Hepatocyte (in vitro differentiated cells): ENCODE measurements around the gene SIK2. TPM values are rescaled to one million over a fixed set of nuclear protein-coding genes. Genes with fewer than 3 reads are reported as not detected.
A peak's percentile ranks its signal among the peaks of the same experiment; 100 is the strongest.

Experiments used
- DNase-seq: peaks from one replicate; pipeline ENCODE4 v3.0.0-alpha.2; 2016; ENCODE audit warnings: low spot score
- H2AFZ ChIP-seq: fragments of 200-600 bp; sonication (generic); 2 replicates; pipeline ENCODE4 v1.6.0; 2016; ENCODE audit warnings: antibody characterized with exemption, mild to moderate bottlenecking
- H3K27ac ChIP-seq: fragments of 200-600 bp; sonication (generic); 2 replicates; pipeline ENCODE4 v1.5.1; 2016; ENCODE audit warnings: mild to moderate bottlenecking
- H3K27me3 ChIP-seq: fragments of 200-600 bp; sonication (generic); 2 replicates; pipeline ENCODE4 v1.6.1; 2016
- H3K36me3 ChIP-seq: fragments of 200-600 bp; sonication (generic); replicated peaks from 2 replicates; pipeline ENCODE4 v1.5.1; 2016; ENCODE audit warnings: low read depth; ENCODE audit not compliant: insufficient read depth
- H3K4me1 ChIP-seq: fragments of 200-600 bp; sonication (generic); 2 replicates; pipeline ENCODE4 v1.5.1; 2016; ENCODE audit warnings: mild to moderate bottlenecking, moderate library complexity; ENCODE audit not compliant: insufficient read depth
- H3K4me2 ChIP-seq: fragments of 200-600 bp; sonication (generic); 2 replicates; pipeline ENCODE4 v1.6.0; 2016
- H3K4me3 ChIP-seq: fragments of 200-600 bp; sonication (generic); 2 replicates; pipeline ENCODE4 v1.5.1; 2016; ENCODE audit warnings: mild to moderate bottlenecking
- H3K79me2 ChIP-seq: fragments of 200-600 bp; sonication (generic); 2 replicates; pipeline ENCODE4 v1.6.0; 2017; ENCODE audit warnings: mild to moderate bottlenecking
- H3K9me2 ChIP-seq: fragments of 200-600 bp; sonication (generic); replicated peaks from 2 replicates; pipeline ENCODE4 v1.6.0; 2017; ENCODE audit warnings: mild to moderate bottlenecking; ENCODE audit not compliant: insufficient read depth
- H3K9me3 ChIP-seq: fragments of 200-600 bp; sonication (generic); 2 replicates; pipeline ENCODE4 v1.5.1; 2016; ENCODE audit warnings: low read depth, mild to moderate bottlenecking
- H4K20me1 ChIP-seq: fragments of 200-600 bp; sonication (generic); 2 replicates; pipeline ENCODE4 v1.6.0; 2016; ENCODE audit warnings: mild to moderate bottlenecking; ENCODE audit not compliant: insufficient read depth, poor library complexity, severe bottlenecking
- CTCF ChIP-seq: fragments of 200-600 bp; sonication (generic); IDR thresholded peaks from 2 replicates; pipeline ENCODE4 v1.5.1; 2016; ENCODE audit warnings: antibody characterized with exemption, mild to moderate bottlenecking; ENCODE audit not compliant: poor library complexity
- EZH2 ChIP-seq: fragments of 200-600 bp; sonication (generic); IDR thresholded peaks from 2 replicates; pipeline ENCODE4 v1.6.1; 2016; ENCODE audit warnings: antibody characterized with exemption, mild to moderate bottlenecking, borderline replicate concordance
- EZH2phosphoT487 ChIP-seq: fragments of 200-600 bp; sonication (generic); IDR thresholded peaks from one replicate; pipeline ENCODE4 v1.6.1; 2018; ENCODE audit warnings: antibody characterized with exemption, mild to moderate bottlenecking, low read depth, moderate library complexity; ENCODE audit not compliant: unreplicated experiment, severe bottlenecking
- WGBS: methylation state at CpG from one replicate; pipeline ENCODE4 v1.1.6; 2016; ENCODE audit warnings: low lambda C conversion rate; ENCODE audit errors: missing lambda C conversion rate; 5-methylcytosine and 5-hydroxymethylcytosine counted together
- polyA plus RNA-seq: library from polyadenylated mRNA; unstranded; fragments of >200 nt; fragmentation: Nextera tagmentation; extraction: Ambion mirVana; gene quantifications from 2 replicates; pipeline ENCODE4 v1.2.1, GENCODE V29; 2016
- total RNA-seq: library from RNA; depleted of rRNA; stranded (reverse); fragments of >200 nt; gene quantifications from 2 replicates; pipeline ENCODE4 v1.2.3, GENCODE V29; 2014

The SIK2 gene
- total and polyA plus RNA-seq, 2 experiments from 2014 or later = 3.1 to 22.2 TPM

GRCh38 chr11:111734954-111735261 lies 132.7 kb downstream of the SIK2 start:
- 67% methylated on average over 6 of the region's 6 CpGs for WGBS
- no peak for DNase-seq
- H3K4me2 ChIP-seq = peak overlapping the region; percentile 71
- H3K9me3 ChIP-seq = no peaks in the 10 kb centered on the region
- no peaks in the 10 kb centered on the region for H3K27me3 ChIP-seq
- H3K4me1 ChIP-seq = peaks cover 39% of the 10 kb centered on the region
- H3K4me3 ChIP-seq = no peak overlapping the region
- no peak for TF ChIP-seq CTCF
- no peak for TF ChIP-seq EZH2
- TF ChIP-seq EZH2phosphoT487 = no peak
- H3K27ac ChIP-seq = peak overlapping the region; percentile 96
- H3K9me2 ChIP-seq = no peaks in the 10 kb centered on the region
- no peaks in the 10 kb centered on the region for H3K36me3 ChIP-seq
- H4K20me1 ChIP-seq = no peaks in the 10 kb centered on the region
- H2AFZ ChIP-seq = no peak overlapping the region
- no peaks in the 10 kb centered on the region for H3K79me2 ChIP-seq

GRCh38 chr11:111735262-111736116 lies 133.2 kb downstream of the SIK2 start:
- Histone ChIP-seq H4K20me1 (no peaks in the 10 kb centered on the region), H3K27ac (peak overlapping the region; percentile 96), H2AFZ (peak overlapping the region; percentile 27), H3K9me3 (no peaks in the 10 kb centered on the region), H3K4me1 (peaks cover 34% of the 10 kb centered on the region), H3K79me2 (no peaks in the 10 kb centered on the region), H3K4me2 (peak overlapping the region; percentile 71), H3K4me3 (no peak overlapping the region), H3K36me3 (no peaks in the 10 kb centered on the region), H3K27me3 (no peaks in the 10 kb centered on the region), H3K9me2 (no peaks in the 10 kb centered on the region)
- 61% methylated on average over 19 of the region's 19 CpGs for WGBS
- TF ChIP-seq EZH2 = no peak
- no peak for TF ChIP-seq CTCF
- TF ChIP-seq EZH2phosphoT487 = no peak
- DNase-seq = peak; percentile 84

GRCh38 chr11:111736181-111736590 lies 133.9 kb downstream of the SIK2 start:
- no peaks in the 10 kb centered on the region for H4K20me1 ChIP-seq
- TF ChIP-seq EZH2 (no peak), CTCF (no peak), EZH2phosphoT487 (no peak)
- H3K27me3 ChIP-seq = no peaks in the 10 kb centered on the region
- H3K27ac ChIP-seq = peak overlapping the region; percentile 96
- peaks cover 34% of the 10 kb centered on the region for H3K4me1 ChIP-seq
- no peaks in the 10 kb centered on the region for H3K79me2 ChIP-seq
- no peak overlapping the region for H3K4me3 ChIP-seq
- H3K9me2 ChIP-seq = no peaks in the 10 kb centered on the region
- peak overlapping the region; percentile 27 for H2AFZ ChIP-seq
- H3K36me3 ChIP-seq = no peaks in the 10 kb centered on the region
- no peak for DNase-seq
- no peaks in the 10 kb centered on the region for H3K9me3 ChIP-seq
- H3K4me2 ChIP-seq = peak overlapping the region; percentile 28
- WGBS = 74% methylated on average over 11 of the region's 11 CpGs
